ENCODE measurements around the gene ANKRD31.

DNA sequence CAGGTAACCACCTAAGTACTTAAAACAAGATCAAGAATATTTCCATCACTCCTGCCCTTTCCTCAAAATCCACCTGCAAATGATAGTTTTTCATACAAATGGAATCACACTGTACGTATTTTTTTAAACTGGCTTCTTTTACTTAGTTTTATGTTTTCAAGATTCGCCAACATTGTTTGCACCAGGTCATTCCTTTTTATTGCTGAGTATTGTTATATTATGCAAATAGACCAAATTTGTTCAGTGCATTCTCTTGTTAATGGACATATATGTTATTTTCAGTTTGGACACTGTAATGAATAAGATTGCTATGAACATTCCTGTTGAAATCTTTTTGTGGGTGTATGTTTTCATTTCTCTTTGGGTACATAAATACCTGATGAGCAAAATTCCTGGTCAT is 8.3 kb upstream of the ANKRD31 start:
- TF ChIP-seq, protein P1, sequence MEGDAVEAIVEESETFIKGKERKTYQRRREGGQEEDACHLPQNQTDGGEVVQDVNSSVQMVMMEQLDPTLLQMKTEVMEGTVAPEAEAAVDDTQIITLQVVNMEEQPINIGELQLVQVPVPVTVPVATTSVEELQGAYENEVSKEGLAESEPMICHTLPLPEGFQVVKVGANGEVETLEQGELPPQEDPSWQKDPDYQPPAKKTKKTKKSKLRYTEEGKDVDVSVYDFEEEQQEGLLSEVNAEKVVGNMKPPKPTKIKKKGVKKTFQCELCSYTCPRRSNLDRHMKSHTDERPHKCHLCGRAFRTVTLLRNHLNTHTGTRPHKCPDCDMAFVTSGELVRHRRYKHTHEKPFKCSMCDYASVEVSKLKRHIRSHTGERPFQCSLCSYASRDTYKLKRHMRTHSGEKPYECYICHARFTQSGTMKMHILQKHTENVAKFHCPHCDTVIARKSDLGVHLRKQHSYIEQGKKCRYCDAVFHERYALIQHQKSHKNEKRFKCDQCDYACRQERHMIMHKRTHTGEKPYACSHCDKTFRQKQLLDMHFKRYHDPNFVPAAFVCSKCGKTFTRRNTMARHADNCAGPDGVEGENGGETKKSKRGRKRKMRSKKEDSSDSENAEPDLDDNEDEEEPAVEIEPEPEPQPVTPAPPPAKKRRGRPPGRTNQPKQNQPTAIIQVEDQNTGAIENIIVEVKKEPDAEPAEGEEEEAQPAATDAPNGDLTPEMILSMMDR (IDR thresholded peaks at IDR 0.05) = no peak
- no peak for TF ChIP-seq SIN3A (IDR thresholded peaks at IDR 0.05; ENCODE audit: borderline replicate concordance, insufficient read depth, low read depth, low read length)
- no peak for TF ChIP-seq TCF7L2 (IDR thresholded peaks at IDR 0.05; ENCODE audit: low read depth, low read length)
- TF ChIP-seq POLR2AphosphoS5 (IDR thresholded peaks at IDR 0.05; ENCODE audit: low read depth, low read length) = no peak
- TF ChIP-seq, protein P2, sequence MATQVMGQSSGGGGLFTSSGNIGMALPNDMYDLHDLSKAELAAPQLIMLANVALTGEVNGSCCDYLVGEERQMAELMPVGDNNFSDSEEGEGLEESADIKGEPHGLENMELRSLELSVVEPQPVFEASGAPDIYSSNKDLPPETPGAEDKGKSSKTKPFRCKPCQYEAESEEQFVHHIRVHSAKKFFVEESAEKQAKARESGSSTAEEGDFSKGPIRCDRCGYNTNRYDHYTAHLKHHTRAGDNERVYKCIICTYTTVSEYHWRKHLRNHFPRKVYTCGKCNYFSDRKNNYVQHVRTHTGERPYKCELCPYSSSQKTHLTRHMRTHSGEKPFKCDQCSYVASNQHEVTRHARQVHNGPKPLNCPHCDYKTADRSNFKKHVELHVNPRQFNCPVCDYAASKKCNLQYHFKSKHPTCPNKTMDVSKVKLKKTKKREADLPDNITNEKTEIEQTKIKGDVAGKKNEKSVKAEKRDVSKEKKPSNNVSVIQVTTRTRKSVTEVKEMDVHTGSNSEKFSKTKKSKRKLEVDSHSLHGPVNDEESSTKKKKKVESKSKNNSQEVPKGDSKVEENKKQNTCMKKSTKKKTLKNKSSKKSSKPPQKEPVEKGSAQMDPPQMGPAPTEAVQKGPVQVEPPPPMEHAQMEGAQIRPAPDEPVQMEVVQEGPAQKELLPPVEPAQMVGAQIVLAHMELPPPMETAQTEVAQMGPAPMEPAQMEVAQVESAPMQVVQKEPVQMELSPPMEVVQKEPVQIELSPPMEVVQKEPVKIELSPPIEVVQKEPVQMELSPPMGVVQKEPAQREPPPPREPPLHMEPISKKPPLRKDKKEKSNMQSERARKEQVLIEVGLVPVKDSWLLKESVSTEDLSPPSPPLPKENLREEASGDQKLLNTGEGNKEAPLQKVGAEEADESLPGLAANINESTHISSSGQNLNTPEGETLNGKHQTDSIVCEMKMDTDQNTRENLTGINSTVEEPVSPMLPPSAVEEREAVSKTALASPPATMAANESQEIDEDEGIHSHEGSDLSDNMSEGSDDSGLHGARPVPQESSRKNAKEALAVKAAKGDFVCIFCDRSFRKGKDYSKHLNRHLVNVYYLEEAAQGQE (IDR thresholded peaks at IDR 0.05; ENCODE audit: insufficient read depth in 1 of 2, low read depth in 2 of 2, low read length in 1 of 2) = no peak

All from Panc1 (cell line).